HEK293T (cell line): ENCODE results near the gene FEM1B.

Experiments used
- BHLHE40 ChIP-seq: fragments of 450-650 bp; IDR thresholded peaks from 2 replicates; pipeline ENCODE4 v1.6.1; 2016; ENCODE audit warnings: mild to moderate bottlenecking, moderate library complexity, borderline replicate concordance
- CTBP1 ChIP-seq: fragments of 450-650 bp; IDR thresholded peaks from 2 replicates; pipeline ENCODE4 v1.6.1; 2016; ENCODE audit warnings: borderline replicate concordance
- ELF4 ChIP-seq: fragments of 450-650 bp; IDR thresholded peaks from 2 replicates; pipeline ENCODE4 v1.6.1; 2017; ENCODE audit warnings: antibody characterized with exemption
- FOXK2 ChIP-seq: fragments of 450-650 bp; IDR thresholded peaks from 2 replicates; pipeline ENCODE4 v1.6.1; 2016; ENCODE audit warnings: mild to moderate bottlenecking
- FOXM1 ChIP-seq: fragments of 450-650 bp; IDR thresholded peaks from 2 replicates; pipeline ENCODE4 v1.6.1; 2017; ENCODE audit warnings: mild to moderate bottlenecking, borderline replicate concordance
- HDGF ChIP-seq: fragments of 450-650 bp; IDR thresholded peaks from 2 replicates; pipeline ENCODE4 v1.6.1; 2017; ENCODE audit warnings: antibody characterized with exemption, borderline replicate concordance
- L3MBTL2 ChIP-seq: fragments of 450-650 bp; conservative IDR thresholded peaks from 2 replicates; pipeline ENCODE4 v1.6.1; 2016; ENCODE audit warnings: mild to moderate bottlenecking
- LEF1 ChIP-seq: fragments of 450-650 bp; IDR thresholded peaks from 2 replicates; pipeline ENCODE4 v1.6.1; 2017; ENCODE audit warnings: mild to moderate bottlenecking, borderline replicate concordance
- NFRKB ChIP-seq: fragments of 450-650 bp; IDR thresholded peaks from 2 replicates; pipeline ENCODE4 v1.6.1; 2016; ENCODE audit warnings: mild to moderate bottlenecking, moderate library complexity
- SP1 ChIP-seq: fragments of 450-650 bp; IDR thresholded peaks from 2 replicates; pipeline ENCODE4 v1.6.1; 2017
- SUZ12 ChIP-seq: fragments of 450-650 bp; IDR thresholded peaks from 2 replicates; pipeline ENCODE4 v1.6.1; 2016; ENCODE audit warnings: mild to moderate bottlenecking

- TF ChIP-seq FOXM1 (no peak), BHLHE40 (no peak), HDGF (no peak), FOXK2 (no peak), SUZ12 (no peak), L3MBTL2 (no peak), CTBP1 (no peak), SP1 (no peak), NFRKB (no peak), ELF4 (no peak), LEF1 (no peak)
These were observed 61.9 kb downstream of the FEM1B start for GRCh38 chr15:68339481-68339880.
